CD4-positive, alpha-beta T cell treated with Interleukin-10 for 1 hour (primary cell): ENCODE measurements around the gene PEAK1.

Experiments
- DNase-seq: peaks from one replicate; pipeline ENCODE4 v3.0.0-alpha.2; 2020

The PEAK1 gene

DNA sequence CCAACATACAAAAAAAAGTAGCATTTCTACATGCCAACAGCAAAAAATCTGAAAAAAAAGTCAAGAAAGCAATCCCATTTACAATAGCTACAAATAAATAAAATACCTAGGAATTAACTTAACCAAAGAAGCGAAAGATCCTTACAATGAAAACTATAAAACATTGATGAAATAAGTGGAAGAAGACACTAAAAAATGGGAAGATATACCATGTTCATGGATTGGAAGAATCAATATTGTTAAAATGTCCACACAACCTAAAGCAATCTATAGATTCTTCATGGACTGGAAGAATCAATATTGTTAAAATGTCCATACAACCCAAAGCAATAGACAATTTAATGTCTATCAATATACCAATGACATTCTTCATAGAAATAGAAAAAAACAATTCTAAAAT is 21.0 kb downstream of the PEAK1 start:
- no peak for DNase-seq

GRCh38 chr15:77396692-77397091 is 23.2 kb downstream of the PEAK1 start:
- DNase-seq, result no peak

DNA sequence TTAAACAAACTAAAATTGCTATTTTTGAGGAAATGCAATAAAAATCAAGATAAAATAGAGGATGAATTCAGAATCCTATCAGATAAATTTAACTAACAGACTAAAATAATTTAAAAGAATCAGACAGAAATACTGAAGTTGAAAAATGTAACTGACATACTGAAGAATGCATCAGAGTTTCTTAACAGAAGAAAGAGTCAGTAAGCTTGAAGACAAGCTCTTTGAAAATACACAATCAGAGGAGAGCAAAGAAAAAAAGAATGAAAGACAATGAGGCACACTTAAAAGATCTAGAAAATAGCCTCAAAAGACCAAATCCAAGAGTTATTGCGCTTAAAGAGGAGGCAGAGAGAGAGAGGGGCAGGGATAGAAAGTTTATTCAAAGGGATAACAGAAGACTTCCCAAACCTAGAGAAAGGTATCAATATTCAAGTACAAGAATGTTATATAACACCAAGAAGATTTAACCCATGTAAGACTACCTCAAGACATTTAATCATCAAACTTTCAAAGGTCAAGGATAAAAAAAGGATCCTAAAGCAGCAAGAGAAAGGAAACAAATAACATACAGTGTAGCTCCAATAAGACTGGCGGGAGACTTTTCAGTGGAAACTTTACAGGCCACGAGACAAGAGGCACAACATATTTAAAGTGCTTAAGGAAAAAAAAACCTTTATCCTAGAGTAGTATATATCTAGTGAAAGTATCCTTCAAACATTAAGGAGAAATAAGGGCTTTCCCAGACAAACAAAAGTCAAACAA is 24.7 kb downstream of the PEAK1 start:
- DNase-seq, result no peak

GRCh38 chr15:77393471-77393840 is 26.4 kb downstream of the PEAK1 start:
- no peak for DNase-seq

GRCh38 chr15:77392762-77393470 is 27.0 kb downstream of the PEAK1 start:
- no peak for DNase-seq

GRCh38 chr15:77391372-77391951 is 28.4 kb downstream of the PEAK1 start:
- no peak for DNase-seq

DNA sequence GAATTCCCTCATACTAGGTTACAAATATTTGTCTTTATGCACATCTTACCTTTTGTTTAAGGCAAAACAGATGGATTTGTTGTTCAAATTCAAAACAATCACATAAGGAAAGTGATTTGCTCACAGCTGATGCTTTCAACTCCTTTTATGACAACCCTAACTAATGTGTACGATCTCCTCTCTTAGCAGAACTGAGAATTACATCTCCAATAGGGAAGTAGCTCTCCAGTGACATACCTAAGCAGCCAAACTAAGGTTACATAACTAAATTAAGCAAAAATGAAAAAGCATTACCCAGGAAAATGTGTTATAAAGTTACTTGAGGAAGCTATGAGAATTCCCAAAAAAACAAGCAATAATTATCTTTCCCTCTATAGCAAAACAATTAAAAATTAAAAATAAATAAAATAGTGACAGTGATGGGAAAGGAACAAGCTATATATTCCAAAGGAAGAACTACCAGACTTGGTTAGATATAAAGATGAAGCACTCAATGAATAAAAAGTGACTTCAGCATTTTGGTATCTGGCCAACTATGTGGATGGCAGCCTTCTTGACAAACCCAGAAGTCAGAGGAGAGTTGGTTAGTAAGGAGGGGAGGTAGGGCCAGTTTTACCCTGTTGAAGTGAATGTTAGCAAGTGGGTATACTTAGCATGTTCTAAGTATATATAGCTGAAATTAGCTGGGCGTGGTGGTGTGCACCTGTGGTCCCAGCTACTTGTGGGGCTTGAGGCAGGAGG is 32.4 kb downstream of the PEAK1 start:
- DNase-seq, result no peak

DNA sequence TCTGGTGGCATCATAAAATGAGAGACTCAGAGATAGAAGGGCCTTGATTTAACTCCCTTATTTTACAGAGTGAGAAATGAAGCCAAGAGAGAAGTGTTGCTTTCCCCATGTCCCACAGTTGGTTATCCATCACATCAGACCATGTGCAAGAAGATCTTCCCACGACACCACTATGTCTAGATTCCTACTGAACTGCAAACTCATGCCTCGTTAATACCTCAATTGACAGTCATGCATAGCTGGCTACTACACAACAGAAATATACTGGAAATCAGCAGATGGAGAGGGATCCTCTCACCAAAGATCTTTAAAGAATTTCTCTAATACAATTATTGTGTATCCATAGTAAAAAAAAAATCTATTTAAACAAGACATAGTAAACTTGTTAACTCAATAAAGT is 33.3 kb downstream of the PEAK1 start:
- no peak for DNase-seq

GRCh38 chr15:77384589-77385359 is 35.1 kb downstream of the PEAK1 start:
- DNase-seq, result no peak

DNA sequence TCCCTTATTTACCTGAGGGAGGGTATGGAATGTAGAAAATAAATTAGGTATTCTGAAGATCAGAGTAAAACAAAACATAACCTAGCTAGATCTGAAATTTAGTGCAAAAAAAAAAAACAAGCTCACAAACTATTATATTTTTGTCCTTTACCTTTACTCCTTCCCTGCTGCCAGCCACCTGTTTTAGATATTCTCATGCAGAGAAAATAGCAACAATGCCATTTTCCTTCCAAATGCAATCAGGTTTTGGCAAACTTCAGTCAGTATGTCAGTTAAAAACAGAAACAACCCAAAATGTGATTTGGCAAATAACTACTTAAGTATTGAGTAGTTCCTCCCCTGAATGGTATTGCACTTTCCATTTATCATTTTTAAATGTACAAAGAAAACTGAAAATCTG is 35.8 kb downstream of the PEAK1 start:
- no peak for DNase-seq

- no peak for DNase-seq
Observed at GRCh38 chr15:77380033-77380432, 39.9 kb downstream of the PEAK1 start.

GRCh38 chr15:77376770-77377169 is 43.1 kb downstream of the PEAK1 start:
- DNase-seq, result no peak

DNA sequence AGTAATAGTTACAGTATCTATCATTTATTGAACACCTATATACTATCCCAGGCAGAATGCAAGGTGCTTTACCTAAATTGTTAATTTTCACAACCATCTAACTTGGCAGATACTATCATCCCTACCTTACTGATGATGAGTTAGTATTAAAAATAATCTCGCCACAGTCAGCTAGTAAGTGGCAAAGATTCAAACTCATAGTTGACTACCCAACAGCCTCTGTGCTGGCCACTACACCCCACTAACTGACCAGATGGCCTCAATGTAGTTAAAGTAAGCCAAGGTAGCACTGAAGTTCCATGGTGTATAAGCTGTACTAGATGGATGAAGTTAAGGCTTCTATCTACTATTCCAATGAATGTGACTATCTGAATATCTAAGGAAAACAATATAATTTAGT is 44.8 kb downstream of the PEAK1 start:
- no peak for DNase-seq

DNA sequence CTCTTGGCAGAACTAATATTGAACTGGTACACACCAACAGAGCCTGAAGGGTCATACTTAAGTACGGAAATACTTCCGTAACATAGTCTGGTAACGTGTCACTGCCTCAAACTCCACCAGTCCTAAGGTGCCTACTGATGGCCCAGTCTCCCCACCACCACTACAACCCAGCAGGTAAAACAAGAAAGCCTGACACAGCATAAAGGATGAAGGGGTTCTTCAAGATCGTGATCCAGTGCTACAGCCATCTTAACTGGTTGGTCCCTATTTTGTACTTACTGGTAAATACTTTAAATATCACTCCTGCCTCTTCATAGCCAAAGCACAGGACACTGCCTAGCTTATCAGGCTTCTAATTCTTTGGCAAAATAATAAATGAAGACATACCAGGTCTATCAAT is 46.5 kb downstream of the PEAK1 start:
- no peak for DNase-seq

GRCh38 chr15:77371850-77372563 is 47.9 kb downstream of the PEAK1 start:
- no peak for DNase-seq

- DNase-seq, result no peak
Observed at GRCh38 chr15:77370580-77370979, 49.3 kb downstream of the PEAK1 start.

GRCh38 chr15:77369168-77369567 is 50.7 kb downstream of the PEAK1 start:
- no peak for DNase-seq

- DNase-seq, result no peak
Observed at GRCh38 chr15:77367631-77368030, 52.3 kb downstream of the PEAK1 start.

DNA sequence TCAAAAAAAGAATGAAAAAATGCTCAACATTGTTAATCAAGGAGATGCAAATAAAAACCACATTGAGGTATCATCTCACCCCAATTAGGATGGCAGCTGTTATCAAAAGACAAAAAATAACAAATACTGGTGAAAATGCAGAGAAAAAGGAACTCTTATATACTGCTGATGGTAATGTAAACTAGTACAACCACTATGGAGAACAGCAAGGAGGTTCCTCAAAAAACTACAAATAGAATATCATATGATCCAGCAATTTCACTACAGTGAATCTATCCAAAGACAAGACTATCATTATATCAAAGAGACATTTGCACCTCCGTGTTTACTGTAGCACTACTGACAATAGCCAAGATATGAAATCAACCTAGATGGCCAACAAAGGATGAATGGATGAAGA is 58.4 kb downstream of the PEAK1 start:
- DNase-seq, result no peak

- DNase-seq, result no peak
Observed at GRCh38 chr15:77358545-77359240, 61.2 kb downstream of the PEAK1 start.

DNA sequence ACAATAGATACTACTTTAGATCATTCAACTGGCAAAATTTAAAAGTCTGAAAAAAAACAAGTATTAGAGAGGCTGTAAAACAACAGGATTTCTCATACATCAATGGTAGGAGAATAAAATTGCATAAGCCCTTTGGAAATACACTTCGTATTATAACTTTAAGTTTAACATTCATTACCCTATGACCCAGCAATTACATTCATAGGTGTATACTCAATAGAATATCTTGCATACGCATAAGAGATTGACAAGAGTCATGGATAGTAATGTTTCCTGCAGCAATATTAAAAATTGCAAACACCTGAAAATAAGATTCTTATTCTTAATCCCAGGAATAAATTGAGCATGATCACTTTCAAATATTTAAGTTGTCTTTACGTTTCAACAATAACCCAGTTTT is 63.6 kb downstream of the PEAK1 start:
- DNase-seq, result no peak

DNA sequence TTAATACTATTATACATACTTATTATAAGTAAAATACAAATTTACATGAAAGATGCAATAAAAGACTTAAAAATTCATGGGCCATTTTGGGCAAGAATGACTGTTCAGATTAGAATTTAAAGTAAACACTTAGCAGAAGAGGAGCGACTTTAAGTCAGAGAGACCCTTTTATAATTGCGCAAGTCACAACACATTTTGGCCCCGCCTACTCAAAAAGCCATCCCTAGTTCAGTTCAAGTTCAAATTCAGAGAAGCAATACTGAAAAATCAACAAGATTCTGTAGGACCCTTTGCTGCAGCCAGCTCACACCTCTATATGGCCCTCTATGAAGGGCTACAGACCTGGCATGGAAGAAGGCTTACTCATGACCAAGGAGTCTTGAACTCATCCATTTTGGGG is 64.6 kb downstream of the PEAK1 start:
- no peak for DNase-seq
